HG03575 (cell line): Measurements from ENCODE around the gene HERC4.
"Not testable (repeated sequence)": the region's sequence is repeated elsewhere in the genome, so short reads cannot be mapped to it uniquely, and the experiment has no call there.

Experiments used
- ATAC-seq: cut with Tn5 transposase; IDR thresholded peaks from one replicate; pipeline ENCODE4 v1.9.1; 2021; ENCODE audit not compliant: unreplicated experiment, insufficient number of reproducible peaks, low FRiP score; ENCODE audit errors: extremely low read depth

The HERC4 gene

GRCh38 chr10:68067508-68067907 is 7.6 kb downstream of the HERC4 start:
- ATAC-seq = no peak

- no peak for ATAC-seq
These were observed 8.1 kb downstream of the HERC4 start for GRCh38 chr10:68067029-68067428.

GRCh38 chr10:68053553-68053952 is 21.5 kb downstream of the HERC4 start:
- ATAC-seq = no peak

- no peak for ATAC-seq
These were observed 22.6 kb downstream of the HERC4 start for GRCh38 chr10:68052463-68052862.

- ATAC-seq = no peak
These were observed 25.6 kb downstream of the HERC4 start for GRCh38 chr10:68049289-68050078.

- no peak for ATAC-seq
These were observed 27.3 kb downstream of the HERC4 start for GRCh38 chr10:68047554-68048327.

- ATAC-seq = no peak
These were observed 28.0 kb downstream of the HERC4 start for GRCh38 chr10:68047122-68047521.

GRCh38 chr10:68046642-68047041 is 28.4 kb downstream of the HERC4 start:
- no peak for ATAC-seq

GRCh38 chr10:68043030-68043429 is 32.1 kb downstream of the HERC4 start:
- no peak for ATAC-seq

- ATAC-seq = no peak
These were observed 43.0 kb downstream of the HERC4 start for GRCh38 chr10:68032113-68032512.

GRCh38 chr10:68027429-68027828 is 47.7 kb downstream of the HERC4 start:
- ATAC-seq = no peak

- ATAC-seq = no peak
These were observed 51.8 kb downstream of the HERC4 start for GRCh38 chr10:68023292-68023691.

- ATAC-seq = not testable (repeated sequence)
These were observed 52.8 kb downstream of the HERC4 start for GRCh38 chr10:68022324-68022723.

GRCh38 chr10:68016519-68016918 is 58.6 kb downstream of the HERC4 start:
- not testable (repeated sequence) for ATAC-seq

- no peak for ATAC-seq
These were observed 64.6 kb downstream of the HERC4 start for GRCh38 chr10:68010426-68010940.

GRCh38 chr10:68007356-68007755 is 67.7 kb downstream of the HERC4 start:
- no peak for ATAC-seq

- no peak for ATAC-seq
These were observed 73.5 kb downstream of the HERC4 start for GRCh38 chr10:68001539-68001938.

- no peak for ATAC-seq
These were observed 74.1 kb downstream of the HERC4 start for GRCh38 chr10:68001000-68001399.

- ATAC-seq = no peak
These were observed 85.0 kb downstream of the HERC4 start for GRCh38 chr10:67990093-67990492.

GRCh38 chr10:67988606-67989005 is 86.5 kb downstream of the HERC4 start:
- ATAC-seq = no peak
